CD4-positive, alpha-beta T cell (primary cell): ENCODE data around the gene NEURL4. TPM values are rescaled to one million over a fixed set of nuclear protein-coding genes. Genes with fewer than 3 reads are reported as not detected.

Source experiments
- ATAC-seq: fragments of 200-7000 bp; cut with Tn5 transposase; one replicate; pipeline ENCODE4 v1.10.0; 2022; ENCODE audit warnings: mild to moderate bottlenecking; ENCODE audit not compliant: poor library complexity
- CTCF ChIA-PET: fragments of 350-600 bp; sonication (Branson Sonifier 250); formaldehyde crosslinking; loops from one replicate; lab custom pipeline; 2021; ENCODE audit warnings: antibody characterized with exemption, inconsistent platforms; lab: Charles Lee
- POLR2A ChIA-PET: fragments of 350-600 bp; sonication (Branson Sonifier 250); formaldehyde crosslinking; loops from one replicate; lab custom pipeline; 2021; ENCODE audit warnings: antibody characterized with exemption, inconsistent platforms; lab: Charles Lee
- DNase-seq, 14 experiments: peaks; one replicate each; pipeline ENCODE4 v3.0.0-alpha.2; 2013 to 2020; ENCODE audit warnings: mixed read lengths in 2 of 14
- H3K27ac ChIP-seq, 2 donors: one replicate each; pipeline versions ENCODE4 v1.5.1 to v1.7.0; 2013; ENCODE audit warnings: low read length in 2 of 2, low read depth in 1 of 2, mild to moderate bottlenecking in 1 of 2
- H3K27me3 ChIP-seq, 2 experiments: 1 replicate in 1 of 2; 2 replicates in 1 of 2; pipeline versions ENCODE4 v1.6.1 to v1.7.0; 2013; ENCODE audit warnings: low read length in 2 of 2, control low read depth in 1 of 2, mild to moderate bottlenecking in 1 of 2, moderate library complexity in 1 of 2; ENCODE audit not compliant: insufficient read depth in 2 of 2, control insufficient read depth in 1 of 2
- H3K36me3 ChIP-seq: one replicate; pipeline ENCODE4 v1.6.1; 2013; ENCODE audit warnings: low read length, control low read depth; ENCODE audit not compliant: insufficient read depth
- H3K4me1 ChIP-seq: one replicate; pipeline ENCODE4 v1.6.1; 2013; ENCODE audit warnings: low read length, control low read depth; ENCODE audit not compliant: insufficient read depth
- H3K4me3 ChIP-seq: one replicate; pipeline ENCODE4 v1.5.1; 2013; ENCODE audit warnings: mild to moderate bottlenecking, low read length, moderate library complexity
- H3K9me3 ChIP-seq, 2 experiments: 1 replicate in 1 of 2; 2 replicates in 1 of 2; pipeline versions ENCODE4 v1.6.1 to v1.7.0; 2013; ENCODE audit warnings: low read length in 2 of 2, mild to moderate bottlenecking in 2 of 2, control low read depth in 1 of 2, moderate library complexity in 1 of 2; ENCODE audit not compliant: control insufficient read depth in 1 of 2, insufficient read depth in 1 of 2
- H3K27ac Mint-ChIP-seq: one replicate; pipeline ENCODE4 v1.8.0; 2020; ENCODE audit warnings: mixed read lengths
- H3K27me3 Mint-ChIP-seq: one replicate; pipeline ENCODE4 v1.8.0; 2021; ENCODE audit warnings: mixed read lengths
- H3K36me3 Mint-ChIP-seq: one replicate; pipeline ENCODE4 v1.8.0; 2021; ENCODE audit warnings: low read depth, mixed read lengths
- H3K4me1 Mint-ChIP-seq: one replicate; pipeline ENCODE4 v1.8.0; 2021; ENCODE audit warnings: low read depth, mixed read lengths
- H3K4me3 Mint-ChIP-seq: one replicate; pipeline ENCODE4 v1.8.0; 2020; ENCODE audit warnings: mild to moderate bottlenecking, mixed read lengths
- H3K9me3 Mint-ChIP-seq: one replicate; pipeline ENCODE4 v1.8.0; 2020; ENCODE audit warnings: mixed read lengths
- CTCF ChIP-seq: fragments of 200-600 bp; IDR thresholded peaks from one replicate; pipeline ENCODE4 v1.8.0; 2022; ENCODE audit warnings: antibody characterized with exemption, mild to moderate bottlenecking
- intact Hi-C, 2 experiments: fragments of 100-400 bp; cut with DNase I in 1 of 2; cut with micrococcal nuclease in 1 of 2; formaldehyde crosslinking; loops; one replicate each; pipeline versions ENCODE4 v1.15.1 to v1.9.0; 2023 to 2025; cut with DNase I, micrococcal nuclease
- total RNA-seq, 174 experiments: library from RNA in 2 of 174; stranded (reverse) in 2 of 174; gene quantifications; one replicate each; pipeline ENCODE4 v1.2.3 and lab custom pipeline; 2021 to 2026

NEURL4 gene
- total RNA-seq, 2 experiments from 2014 or later = 29.0 to 30.8 TPM

- Histone ChIP-seq H3K36me3 (peaks cover 47% of the 10 kb centered on the region), H3K4me3 (peak overlapping the region; percentile 76), H3K9me3 (no peaks in the 10 kb centered on the region), H3K27ac (peak overlapping the region; percentile 97 to 99), H3K27me3 (no peaks in the 10 kb centered on the region), H3K4me1 (peaks cover 56% of the 10 kb centered on the region)
- ChIA-PET POLR2A (interaction anchor here (0.6 to 4.1 kb wide), 15 partner anchors 12 to 914 kb away, joined by 3 to 52 read pairs (median 4); partner anchors contain the start of genes ACAP1, CTDNEP1, GABARAP and MPDU1), CTCF (interaction anchor here (1.2 to 1.5 kb wide), 4 partner anchors 12 to 28 kb away, joined by 3 to 4 read pairs (median 4); partner anchors contain the start of genes ACAP1 and NEURL4)
- no peaks in the 10 kb centered on the region for H3K9me3 Mint-ChIP-seq
- peak overlapping the region; percentile 98 for H3K27ac Mint-ChIP-seq
- H3K4me1 Mint-ChIP-seq = peaks cover 60% of the 10 kb centered on the region
- H3K4me3 Mint-ChIP-seq = peak overlapping the region; percentile 92
- ATAC-seq (peak; percentile 37), DNase-seq (peak; percentile 74 to 98 (median 80))
- no peak for TF ChIP-seq CTCF
- H3K27me3 Mint-ChIP-seq = no peaks in the 10 kb centered on the region
- intact Hi-C loops = loop anchor here (5.0 kb wide), 4 partner anchors 57 to 173 kb away; partner anchors contain the start of genes CTDNEP1 (in 1 of the 2), ELP5 (in 1 of the 2), FGF11 (in 1 of the 2) and POLR2A (in 1 of the 2)
- peaks cover 65% of the 10 kb centered on the region for H3K36me3 Mint-ChIP-seq
Measured at GRCh38 chr17:7308625-7309433, 20.3 kb downstream of the NEURL4 start.

GRCh38 chr17:7307686-7308624 lies 21.2 kb downstream of the NEURL4 start:
- H3K4me3 ChIP-seq = peak overlapping the region; percentile 76
- Mint-ChIP-seq H3K27me3 (no peaks in the 10 kb centered on the region), H3K9me3 (no peaks in the 10 kb centered on the region), H3K4me3 (peak overlapping the region; percentile 92), H3K4me1 (peaks cover 51% of the 10 kb centered on the region), H3K36me3 (peaks cover 56% of the 10 kb centered on the region), H3K27ac (peak overlapping the region; percentile 98)
- ChIA-PET POLR2A (interaction anchor here (0.8 to 4.1 kb wide), 8 partner anchors 11 to 176 kb away, joined by 3 to 52 read pairs (median 6); partner anchors contain the start of genes ACAP1, GABARAP, NEURL4 and POLR2A), CTCF (interaction anchor here (1.2 to 1.5 kb wide), 2 partner anchors 11 to 22 kb away, joined by 4 read pairs; partner anchors contain the start of gene NEURL4)
- no peaks in the 10 kb centered on the region for H3K9me3 ChIP-seq
- H3K36me3 ChIP-seq = peaks cover 38% of the 10 kb centered on the region
- DNase-seq = peak; percentile 31 to 86 (median 57)
- ATAC-seq = no peak
- H3K4me1 ChIP-seq = peaks cover 47% of the 10 kb centered on the region
- TF ChIP-seq CTCF = no peak
- no peaks in the 10 kb centered on the region for H3K27me3 ChIP-seq
- intact Hi-C loops = loop anchor here (1.0 to 5.0 kb wide), 6 partner anchors 56 to 265 kb away; partner anchors contain the start of genes ELP5 (in 2 of the 2), CTDNEP1 (in 1 of the 2), FGF11 (in 1 of the 2) and POLR2A (in 1 of the 2)
- H3K27ac ChIP-seq = peak overlapping the region; percentile 97 to 99
